Inflammatory macrophage treated with lipopolysaccharide for 4 hours (primary cell): Measurements from ENCODE around the gene MLYCD.

Source experiments
- DNase-seq: peaks from one replicate; pipeline ENCODE4 v3.0.0-alpha.2; 2020

Gene MLYCD

GRCh38 chr16:83900571-83900970, 1.7 kb downstream of the MLYCD start:
- no peak for DNase-seq

DNA sequence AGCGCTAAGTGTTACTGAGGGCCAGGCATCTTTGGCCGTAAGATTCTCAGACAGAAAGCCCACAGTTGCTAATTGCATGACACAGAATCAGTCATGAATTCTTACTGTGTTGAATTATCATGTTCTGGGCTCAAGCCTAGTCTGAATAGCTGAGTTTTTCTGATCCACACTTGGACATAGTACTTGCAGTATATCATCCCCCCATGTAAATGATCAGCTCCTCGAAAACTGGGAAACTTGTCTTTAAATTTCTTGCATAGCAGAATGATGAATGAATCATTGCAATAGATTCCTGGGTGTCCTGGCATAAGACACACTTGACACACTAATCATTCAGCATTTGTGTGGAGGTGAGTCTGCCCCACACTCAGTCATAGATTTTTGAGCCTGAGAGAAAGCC, 2.2 kb downstream of the MLYCD start:
- no peak for DNase-seq

DNA sequence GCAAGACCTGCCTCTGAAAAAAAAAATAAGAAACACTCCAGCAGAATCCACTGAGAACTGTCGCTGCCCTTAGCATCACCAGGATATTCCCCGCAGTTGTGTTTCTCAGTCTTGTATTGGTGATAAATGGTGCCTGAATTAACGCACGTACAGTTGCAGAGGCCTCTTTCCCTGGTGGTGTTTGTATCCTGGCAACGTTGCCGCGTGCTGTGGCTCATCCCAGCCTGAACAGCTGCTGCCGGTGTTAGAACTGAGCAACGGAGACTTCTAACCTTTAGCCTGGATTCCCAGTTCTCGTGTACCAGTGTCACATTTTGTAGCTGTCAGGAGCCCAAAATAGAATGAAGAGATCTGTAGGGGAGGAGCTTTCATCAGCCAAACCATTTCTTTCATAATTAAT, 4.8 kb downstream of the MLYCD start:
- DNase-seq, result no peak

GRCh38 chr16:83906683-83907082, 7.8 kb downstream of the MLYCD start:
- DNase-seq, result no peak

DNA sequence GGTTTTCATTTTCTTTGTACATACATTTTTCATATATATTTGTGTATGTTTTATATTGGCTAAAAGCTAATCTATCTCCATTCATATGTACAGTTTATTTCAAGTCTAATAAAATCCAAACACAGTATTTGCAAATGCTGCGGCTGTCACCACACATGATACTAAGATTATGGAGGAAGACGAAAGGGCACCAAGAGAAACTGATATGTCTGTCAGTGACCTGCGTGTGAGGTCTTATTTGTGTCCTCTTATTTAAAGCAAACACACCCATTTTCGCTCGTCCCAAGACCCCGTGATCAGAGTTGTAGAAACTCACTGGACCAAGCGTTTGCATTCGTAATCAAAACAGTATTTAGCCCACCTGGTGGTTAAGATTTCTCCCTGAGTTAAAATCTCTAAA, 8.2 kb downstream of the MLYCD start:
- DNase-seq, result no peak

DNA sequence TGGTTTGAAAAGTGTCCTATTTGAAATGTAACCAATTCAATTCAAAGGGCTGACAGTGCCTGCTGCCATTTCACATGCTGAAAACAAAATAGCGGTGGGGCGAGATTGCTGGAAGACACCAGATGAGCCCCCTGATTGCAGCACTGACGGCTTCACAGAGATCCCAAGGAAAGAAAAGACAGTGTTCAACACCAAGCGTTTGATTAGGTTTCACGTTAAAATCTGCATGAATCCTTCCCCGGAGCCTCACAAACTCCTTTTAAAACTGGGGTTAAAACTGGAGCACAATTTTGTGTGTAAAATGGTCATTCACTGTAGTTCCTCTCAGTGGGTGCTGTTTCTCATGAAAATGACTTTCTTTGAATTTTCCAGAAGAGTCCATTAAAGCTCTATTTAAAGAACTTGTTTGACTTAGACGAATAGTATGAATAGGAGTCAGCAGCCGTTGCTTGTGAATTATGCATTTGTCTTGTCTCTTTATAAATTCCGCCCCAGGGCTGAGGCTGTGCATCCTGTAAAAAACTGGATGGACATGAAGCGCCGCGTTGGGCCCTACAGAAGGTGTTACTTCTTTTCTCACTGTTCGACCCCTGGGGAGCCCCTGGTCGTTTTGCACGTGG, 8.8 kb downstream of the MLYCD start:
- DNase-seq, result no peak

DNA sequence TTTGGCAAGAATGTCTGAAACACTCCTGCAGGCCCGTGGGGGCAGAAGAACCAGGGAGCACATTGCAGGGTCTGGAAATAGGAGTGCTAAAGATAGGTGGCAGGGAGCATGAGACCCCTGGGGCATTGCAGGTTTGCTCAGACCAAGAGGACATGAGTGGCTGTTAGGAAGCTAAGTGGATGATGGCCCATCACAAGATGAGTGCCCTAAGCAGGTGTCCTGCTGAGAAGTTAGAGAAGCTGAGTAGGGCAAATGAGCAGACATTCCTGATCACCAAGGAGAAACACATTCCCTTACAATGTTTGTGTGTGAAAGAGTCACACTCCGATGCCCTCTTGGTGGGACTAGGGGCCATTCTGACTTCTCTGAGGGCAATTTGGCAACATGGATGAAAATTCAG, 9.9 kb downstream of the MLYCD start:
- no peak for DNase-seq

GRCh38 chr16:83911290-83911689, 12.4 kb downstream of the MLYCD start:
- no peak for DNase-seq

- DNase-seq, result no peak
Observed at GRCh38 chr16:83912519-83913244, 13.8 kb downstream of the MLYCD start.

GRCh38 chr16:83913245-83913633, 14.3 kb downstream of the MLYCD start:
- no peak for DNase-seq

GRCh38 chr16:83914091-83914710, 15.3 kb downstream of the MLYCD start:
- no peak for DNase-seq

- DNase-seq, result no peak
Observed at GRCh38 chr16:83915081-83915480, 16.2 kb downstream of the MLYCD start.

GRCh38 chr16:83915491-83915890, 16.6 kb downstream of the MLYCD start:
- DNase-seq, result no peak

DNA sequence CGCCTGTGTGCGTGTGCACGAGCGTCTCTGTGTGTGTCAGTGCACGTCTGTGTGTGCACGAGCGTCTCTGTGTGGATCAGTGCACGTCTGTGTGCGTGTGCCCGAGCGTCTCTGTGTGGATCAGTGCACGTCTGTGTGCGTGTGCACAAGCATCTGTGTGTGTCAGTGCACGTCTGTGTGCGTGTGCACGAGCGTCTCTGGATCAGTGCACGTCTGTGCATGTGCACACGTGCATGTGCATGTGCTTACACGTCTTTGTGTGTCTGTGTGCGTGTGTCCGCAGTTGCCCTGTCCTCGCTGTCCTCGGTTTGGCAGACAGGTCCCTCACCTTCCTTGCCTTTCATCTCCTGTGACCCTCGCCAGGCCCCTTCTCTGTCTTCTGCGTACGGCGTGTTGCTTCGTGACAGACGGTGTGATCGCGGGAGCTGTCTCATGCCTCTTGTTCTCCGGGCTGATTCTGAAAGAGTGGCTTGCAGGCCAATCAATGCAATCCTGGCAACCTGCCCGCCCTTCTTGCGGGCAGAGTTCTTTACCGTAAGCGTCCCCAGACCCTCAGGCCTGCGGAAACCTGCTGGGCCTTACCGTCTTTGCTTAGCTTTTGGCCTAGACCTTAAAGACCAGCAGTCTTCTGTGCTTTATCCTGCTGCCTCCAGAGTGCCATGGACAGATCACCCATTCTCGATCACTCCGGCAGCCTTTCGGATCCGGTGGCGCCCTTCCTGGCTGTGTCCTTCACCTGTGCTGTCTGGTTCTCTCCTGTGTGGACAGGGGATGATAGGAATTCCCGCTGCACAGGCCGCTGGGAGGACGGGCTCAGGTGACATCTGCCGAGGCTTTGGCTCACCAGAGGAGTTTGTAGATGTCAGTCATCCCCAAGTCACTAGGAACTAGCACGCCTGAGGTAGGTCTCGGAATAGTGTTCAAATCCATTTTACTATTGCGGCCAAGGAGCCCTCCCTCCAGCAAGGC, 18.5 kb downstream of the MLYCD start:
- DNase-seq, result no peak

DNA sequence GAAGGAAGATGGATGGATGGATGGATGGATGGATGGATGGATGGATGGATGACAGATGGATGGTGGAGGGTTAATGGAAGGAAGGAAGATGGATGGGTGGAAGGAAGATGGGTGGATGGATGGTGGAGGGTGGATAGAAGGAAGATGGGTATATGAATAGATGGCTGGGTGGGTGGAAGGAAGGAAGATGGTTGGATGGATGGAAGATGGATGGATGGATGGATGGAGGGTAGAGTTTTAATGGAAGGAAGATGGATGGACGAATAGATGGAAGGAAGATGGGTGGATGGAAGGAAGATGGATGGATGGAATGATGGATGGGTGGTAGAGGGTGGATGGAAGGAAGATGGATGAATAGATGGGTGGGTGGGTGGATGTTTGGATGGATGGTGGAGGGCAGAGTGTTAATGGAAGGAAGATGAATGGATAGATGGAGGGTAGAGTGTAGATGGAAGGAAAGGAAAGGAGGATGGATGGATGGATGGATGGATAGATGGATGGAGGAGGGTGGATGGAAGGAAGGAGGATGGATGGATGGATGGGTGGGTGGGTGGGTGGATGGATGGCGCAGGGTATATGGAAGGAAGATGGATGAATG, 22.1 kb downstream of the MLYCD start:
- no peak for DNase-seq

GRCh38 chr16:83923581-83924365, 24.9 kb downstream of the MLYCD start:
- no peak for DNase-seq

DNA sequence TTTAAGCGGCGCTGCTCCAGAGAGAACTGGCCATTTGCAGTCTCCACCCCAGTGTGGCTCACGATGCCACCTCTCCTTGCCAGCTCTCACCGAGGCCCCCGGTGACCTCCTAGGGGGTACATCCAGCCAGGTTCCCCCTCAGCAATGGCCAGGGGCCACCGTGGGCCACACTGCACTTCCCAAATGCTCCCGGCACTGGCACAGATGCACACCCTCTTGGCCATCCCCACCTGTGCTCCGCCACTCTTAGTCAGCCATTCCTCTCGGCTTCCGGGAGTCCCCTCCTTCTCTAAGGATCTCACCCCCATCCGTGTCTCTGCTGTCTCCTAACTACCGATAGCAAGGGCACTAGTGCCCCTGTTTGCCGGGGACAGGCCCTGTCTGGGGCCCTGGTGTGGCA, 25.8 kb downstream of the MLYCD start:
- DNase-seq, result no peak

DNA sequence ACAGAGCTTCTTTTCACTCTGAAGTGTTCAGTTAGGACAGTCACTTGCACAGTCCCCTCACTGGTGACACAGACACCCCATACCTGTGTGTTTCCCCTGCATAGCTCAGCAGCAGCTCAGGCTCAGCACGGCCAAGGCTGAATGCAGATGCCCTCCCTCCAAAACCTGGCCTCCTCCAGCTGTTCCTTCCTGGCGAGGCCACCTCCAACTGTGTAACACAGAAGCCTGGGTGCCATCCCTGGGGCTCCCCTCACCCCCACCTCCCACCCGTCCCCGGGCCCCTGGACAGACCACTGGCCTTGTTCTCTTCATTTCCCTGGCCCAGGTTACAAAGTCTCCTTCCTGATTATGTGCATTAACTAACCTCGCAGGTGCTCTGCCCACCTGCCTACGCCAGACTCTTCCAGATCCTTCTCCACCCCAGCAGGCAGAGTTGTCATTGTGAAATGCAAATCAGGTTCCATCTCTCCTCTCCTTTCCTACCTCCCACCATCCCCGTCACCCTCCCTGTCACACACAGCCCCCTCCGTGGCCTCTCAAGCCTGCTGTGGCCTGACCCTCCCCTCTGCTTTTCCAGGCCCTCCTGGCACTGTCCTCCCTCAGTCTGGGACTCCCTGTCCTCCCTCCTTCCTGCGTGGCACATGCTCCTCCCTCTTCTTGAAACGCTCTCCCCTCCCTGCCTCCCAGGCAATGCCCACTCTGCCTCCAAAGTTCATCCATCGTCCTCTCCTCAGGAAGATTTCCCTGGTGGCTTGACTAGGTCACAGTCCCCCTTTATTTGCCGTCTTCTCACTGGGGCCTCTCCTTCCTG, 26.4 kb downstream of the MLYCD start:
- no peak for DNase-seq

- no peak for DNase-seq
Observed at GRCh38 chr16:83925957-83926725, 27.2 kb downstream of the MLYCD start.

DNA sequence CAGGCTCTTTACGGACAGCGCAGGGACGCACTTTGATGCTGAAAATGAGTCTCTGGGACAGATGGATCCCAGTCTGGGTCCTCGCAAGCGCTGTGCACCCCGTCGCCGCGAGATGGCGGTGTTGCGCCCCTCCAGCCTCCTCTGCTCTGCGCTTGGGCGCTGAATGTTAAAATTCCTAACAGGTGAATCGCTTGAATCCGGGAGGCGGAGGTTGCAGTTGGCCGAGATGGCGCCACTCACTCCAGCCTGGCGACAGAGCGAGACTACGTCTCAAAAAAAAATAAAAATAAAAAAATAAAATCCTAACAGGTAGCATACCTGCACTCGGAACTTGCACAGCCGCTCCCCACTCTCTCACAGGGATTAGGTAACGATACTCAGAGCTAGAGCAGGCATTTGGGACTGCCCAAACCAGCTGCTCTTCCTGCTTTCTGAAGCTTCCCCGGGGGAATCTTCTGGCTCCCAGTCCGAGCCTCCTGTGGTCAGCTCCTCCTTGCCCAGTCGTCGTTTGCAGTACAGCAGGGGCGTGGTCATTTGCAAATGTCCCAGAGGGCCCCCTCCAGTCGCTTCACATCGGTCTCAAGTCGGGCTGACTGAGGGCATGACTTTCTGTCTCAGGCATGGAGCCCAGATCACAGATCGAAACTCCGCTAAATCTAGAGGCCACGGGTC, 27.9 kb downstream of the MLYCD start:
- peak; percentile 27 for DNase-seq
